ENCODE measurements around the gene DHRS7B.
"Not testable (repeated sequence)": the region's sequence is repeated elsewhere in the genome, so short reads cannot be mapped to it uniquely, and the experiment has no call there.

DHRS7B gene

GRCh38 chr17:21174186-21174585 is 47.4 kb downstream of the DHRS7B start:
- no peak for ATAC-seq
- H3K36me3 Mint-ChIP-seq: peaks cover 39% of the 10 kb centered on the region
- peaks cover 23% of the 10 kb centered on the region for H3K4me1 Mint-ChIP-seq
- H3K4me3 Mint-ChIP-seq: no peak overlapping the region
- no peaks in the 10 kb centered on the region for H3K9me3 Mint-ChIP-seq
- no peak overlapping the region for H3K27ac Mint-ChIP-seq
- no peaks in the 10 kb centered on the region for H3K27me3 Mint-ChIP-seq

- ATAC-seq: no peak
- H3K36me3 Mint-ChIP-seq: peaks cover 40% of the 10 kb centered on the region
- no peaks in the 10 kb centered on the region for H3K27me3 Mint-ChIP-seq
- peaks cover 23% of the 10 kb centered on the region for H3K4me1 Mint-ChIP-seq
- no peaks in the 10 kb centered on the region for H3K9me3 Mint-ChIP-seq
- no peak overlapping the region for H3K4me3 Mint-ChIP-seq
- no peak overlapping the region for H3K27ac Mint-ChIP-seq
These were observed 47.9 kb downstream of the DHRS7B start for GRCh38 chr17:21174713-21175112.

- Mint-ChIP-seq H3K27ac (no peak overlapping the region), H3K4me3 (no peak overlapping the region), H3K27me3 (no peaks in the 10 kb centered on the region), H3K36me3 (peaks cover 44% of the 10 kb centered on the region), H3K4me1 (peaks cover 3% of the 10 kb centered on the region), H3K9me3 (no peaks in the 10 kb centered on the region)
- ATAC-seq: no peak
These were observed 50.1 kb downstream of the DHRS7B start for GRCh38 chr17:21176773-21177395.

- Mint-ChIP-seq H3K36me3 (peaks cover 44% of the 10 kb centered on the region), H3K4me3 (no peak overlapping the region), H3K27ac (no peak overlapping the region), H3K27me3 (no peaks in the 10 kb centered on the region), H3K4me1 (no peaks in the 10 kb centered on the region), H3K9me3 (no peaks in the 10 kb centered on the region)
- no peak for ATAC-seq
These were observed 50.6 kb downstream of the DHRS7B start for GRCh38 chr17:21177401-21177800.

GRCh38 chr17:21177854-21178600 is 51.3 kb downstream of the DHRS7B start:
- Mint-ChIP-seq H3K27ac (no peak overlapping the region), H3K4me1 (no peaks in the 10 kb centered on the region), H3K36me3 (peaks cover 46% of the 10 kb centered on the region), H3K9me3 (no peaks in the 10 kb centered on the region), H3K4me3 (no peak overlapping the region), H3K27me3 (no peaks in the 10 kb centered on the region)
- ATAC-seq: no peak

GRCh38 chr17:21183468-21183867 is 56.7 kb downstream of the DHRS7B start:
- Mint-ChIP-seq H3K36me3 (peaks cover 50% of the 10 kb centered on the region), H3K27me3 (no peaks in the 10 kb centered on the region), H3K4me3 (no peak overlapping the region), H3K27ac (no peak overlapping the region), H3K4me1 (no peaks in the 10 kb centered on the region), H3K9me3 (no peaks in the 10 kb centered on the region)
- ATAC-seq: no peak

GRCh38 chr17:21184570-21184969 is 57.8 kb downstream of the DHRS7B start:
- H3K36me3 Mint-ChIP-seq: peaks cover 50% of the 10 kb centered on the region
- no peak for ATAC-seq

GRCh38 chr17:21185061-21185460 is 58.3 kb downstream of the DHRS7B start:
- ATAC-seq: no peak
- H3K9me3 Mint-ChIP-seq: no peaks in the 10 kb centered on the region
- no peak overlapping the region for H3K4me3 Mint-ChIP-seq
- no peaks in the 10 kb centered on the region for H3K27me3 Mint-ChIP-seq
- H3K27ac Mint-ChIP-seq: no peak overlapping the region
- H3K36me3 Mint-ChIP-seq: peaks cover 51% of the 10 kb centered on the region
- H3K4me1 Mint-ChIP-seq: no peaks in the 10 kb centered on the region

More at GRCh38 chr17:21184570-21184969, 57.8 kb downstream of the DHRS7B start:
- H3K4me3 Mint-ChIP-seq: no peak overlapping the region
- no peak overlapping the region for H3K27ac Mint-ChIP-seq
- no peaks in the 10 kb centered on the region for H3K4me1 Mint-ChIP-seq
- no peaks in the 10 kb centered on the region for H3K9me3 Mint-ChIP-seq
- H3K27me3 Mint-ChIP-seq: no peaks in the 10 kb centered on the region

GRCh38 chr17:21186399-21187187 is 59.8 kb downstream of the DHRS7B start:
- H3K27me3 Mint-ChIP-seq: no peaks in the 10 kb centered on the region
- peaks cover 60% of the 10 kb centered on the region for H3K36me3 Mint-ChIP-seq
- no peaks in the 10 kb centered on the region for H3K4me1 Mint-ChIP-seq
- H3K27ac Mint-ChIP-seq: no peak overlapping the region
- no peaks in the 10 kb centered on the region for H3K9me3 Mint-ChIP-seq
- H3K4me3 Mint-ChIP-seq: no peak overlapping the region
- ATAC-seq: no peak

- H3K27ac Mint-ChIP-seq: no peak overlapping the region
- no peaks in the 10 kb centered on the region for H3K9me3 Mint-ChIP-seq
These were observed 62.6 kb downstream of the DHRS7B start for GRCh38 chr17:21189361-21189760.

GRCh38 chr17:21190078-21190477 is 63.3 kb downstream of the DHRS7B start:
- no peaks in the 10 kb centered on the region for H3K9me3 Mint-ChIP-seq
- H3K4me1 Mint-ChIP-seq: peaks cover 6% of the 10 kb centered on the region
- ATAC-seq: no peak
- peaks cover 43% of the 10 kb centered on the region for H3K36me3 Mint-ChIP-seq
- H3K27me3 Mint-ChIP-seq: no peaks in the 10 kb centered on the region
- no peak overlapping the region for H3K27ac Mint-ChIP-seq
- H3K4me3 Mint-ChIP-seq: no peak overlapping the region

More at GRCh38 chr17:21189361-21189760, 62.6 kb downstream of the DHRS7B start:
- Mint-ChIP-seq H3K4me1 (no peaks in the 10 kb centered on the region), H3K27me3 (no peaks in the 10 kb centered on the region), H3K36me3 (peaks cover 48% of the 10 kb centered on the region), H3K4me3 (no peak overlapping the region)
- ATAC-seq: no peak

- H3K27me3 Mint-ChIP-seq: no peaks in the 10 kb centered on the region
- H3K4me1 Mint-ChIP-seq: peaks cover 6% of the 10 kb centered on the region
- H3K9me3 Mint-ChIP-seq: no peaks in the 10 kb centered on the region
- no peak overlapping the region for H3K4me3 Mint-ChIP-seq
- H3K36me3 Mint-ChIP-seq: peaks cover 41% of the 10 kb centered on the region
- no peak for ATAC-seq
- H3K27ac Mint-ChIP-seq: no peak overlapping the region
These were observed 64.9 kb downstream of the DHRS7B start for GRCh38 chr17:21191698-21192097.

GRCh38 chr17:21192414-21192813 is 65.7 kb downstream of the DHRS7B start:
- not testable (repeated sequence) for H3K27ac Mint-ChIP-seq, H3K9me3 Mint-ChIP-seq, ATAC-seq, H3K4me3 Mint-ChIP-seq, H3K27me3 Mint-ChIP-seq, H3K4me1 Mint-ChIP-seq
- peaks cover 46% of the 10 kb centered on the region for H3K36me3 Mint-ChIP-seq

- H3K27ac Mint-ChIP-seq: no peak overlapping the region
- H3K4me3 Mint-ChIP-seq: no peak overlapping the region
- no peaks in the 10 kb centered on the region for H3K27me3 Mint-ChIP-seq
- H3K4me1 Mint-ChIP-seq: peaks cover 6% of the 10 kb centered on the region
- peaks cover 52% of the 10 kb centered on the region for H3K36me3 Mint-ChIP-seq
- H3K9me3 Mint-ChIP-seq: no peaks in the 10 kb centered on the region
- no peak for ATAC-seq
These were observed 66.3 kb downstream of the DHRS7B start for GRCh38 chr17:21193031-21193430.

- peaks cover 49% of the 10 kb centered on the region for H3K36me3 Mint-ChIP-seq
- peaks cover 11% of the 10 kb centered on the region for H3K4me1 Mint-ChIP-seq
- ATAC-seq: no peak
- H3K9me3 Mint-ChIP-seq: no peaks in the 10 kb centered on the region
- H3K27me3 Mint-ChIP-seq: no peaks in the 10 kb centered on the region
- H3K27ac Mint-ChIP-seq: peak overlapping the region; percentile 39
- no peak overlapping the region for H3K4me3 Mint-ChIP-seq
These were observed 67.5 kb downstream of the DHRS7B start for GRCh38 chr17:21194226-21194625.

Data from stimulated activated memory B cell treated with anti-CD40 and anti-IgM and Interleukin-4, amounts not matched to agents 10 μg/mL and 1 μg/mL and 100 μg/mL, for 72 hours (primary cell).